ENCODE results near the gene ENKD1. TPM values are rescaled to one million over a fixed set of nuclear protein-coding genes. Genes with fewer than 3 reads are reported as not detected.

ENKD1 gene
- total RNA-seq, 1 donor from 2014 or later, result 15.5 TPM

GRCh38 chr16:67632415-67633172 lies 34.0 kb downstream of the ENKD1 start:
- peak; percentile 13 for DNase-seq (ENCODE audit: low read depth)
- no peak for FAIRE-seq
- H3K36me3 ChIP-seq (ENCODE audit: control insufficient read depth, insufficient read depth, low read length), result peaks cover 15% of the 10 kb centered on the region
- TF ChIP-seq CTCF (IDR thresholded peaks at IDR 0.05; ENCODE audit: insufficient read depth, low read length, severe bottlenecking), result no peak
- H3K27me3 ChIP-seq (ENCODE audit: control insufficient read depth, insufficient read depth, low read length), result no peaks in the 10 kb centered on the region
- H3K4me3 ChIP-seq (ENCODE audit: low read depth, low read length), result no peak overlapping the region

GRCh38 chr16:67628216-67628615 lies 38.3 kb downstream of the ENKD1 start:
- no peaks in the 10 kb centered on the region for H3K27me3 ChIP-seq (ENCODE audit: control insufficient read depth, insufficient read depth, low read length)
- H3K4me3 ChIP-seq (ENCODE audit: low read depth, low read length), result no peak overlapping the region
- no peak for TF ChIP-seq CTCF (IDR thresholded peaks at IDR 0.05; ENCODE audit: insufficient read depth, low read length, severe bottlenecking)
- peaks cover 15% of the 10 kb centered on the region for H3K36me3 ChIP-seq (ENCODE audit: control insufficient read depth, insufficient read depth, low read length)
- FAIRE-seq (no peak), DNase-seq (ENCODE audit: low read depth) (no peak)

GRCh38 chr16:67613808-67614207 lies 52.7 kb downstream of the ENKD1 start:
- FAIRE-seq (no peak), DNase-seq (ENCODE audit: low read depth) (peak; percentile 31)
- H3K27me3 ChIP-seq (ENCODE audit: control insufficient read depth, insufficient read depth, low read length), result no peaks in the 10 kb centered on the region
- peaks cover 8% of the 10 kb centered on the region for H3K36me3 ChIP-seq (ENCODE audit: control insufficient read depth, insufficient read depth, low read length)
- TF ChIP-seq CTCF (IDR thresholded peaks at IDR 0.05; ENCODE audit: insufficient read depth, low read length, severe bottlenecking), result no peak
- H3K4me3 ChIP-seq (ENCODE audit: low read depth, low read length), result no peak overlapping the region

Other genes with a start within 250 kb of the ENKD1 start
- 2.1 and 2.3 TPM in 2 replicates for gene HSD11B2, start 235.6 kb downstream of the ENKD1 start, total RNA-seq
- 78.2 and 79.4 TPM in 2 replicates for gene ATP6V0D1, start 185.6 kb downstream of the ENKD1 start, total RNA-seq
- not detected in 2 replicates for gene AGRP, start 183.2 kb downstream of the ENKD1 start, total RNA-seq
- 12.8 and 13.7 TPM in 2 replicates for gene RIPOR1, start 137.9 kb downstream of the ENKD1 start, total RNA-seq
- 21.1 and 26.5 TPM in 2 replicates for gene CTCF, start 104.2 kb downstream of the ENKD1 start, total RNA-seq
- gene CARMIL2, start 21.6 kb downstream of the ENKD1 start, total RNA-seq, result not detected in 2 replicates
- 8.4 and 11.0 TPM in 2 replicates for gene ACD, start 6.5 kb downstream of the ENKD1 start, total RNA-seq
- gene PARD6A, start 5.8 kb downstream of the ENKD1 start, total RNA-seq, result 2.6 and 4.4 TPM in 2 replicates
- gene C16orf86, start 64 bp upstream of the ENKD1 start, total RNA-seq, result 0.26 and 0.79 TPM in 2 replicates
- gene GFOD2, start 52.6 kb upstream of the ENKD1 start, total RNA-seq, result 17.9 and 23.6 TPM in 2 replicates
- 2.6 and 3.3 TPM in 2 replicates for gene RANBP10, start 139.8 kb upstream of the ENKD1 start, total RNA-seq
- gene TSNAXIP1, start 140.1 kb upstream of the ENKD1 start, total RNA-seq, result under 0.01 and 0.13 TPM in 2 replicates
- gene THAP11, start 175.6 kb upstream of the ENKD1 start, total RNA-seq, result 22.1 and 34.2 TPM in 2 replicates
- 42.6 and 98.6 TPM in 2 replicates for gene NUTF2, start 180.2 kb upstream of the ENKD1 start, total RNA-seq
- 10.3 and 10.9 TPM in 2 replicates for gene CENPT, start 180.9 kb upstream of the ENKD1 start, total RNA-seq
- gene EDC4, start 206.3 kb upstream of the ENKD1 start, total RNA-seq, result 26.9 and 35.6 TPM in 2 replicates
- gene NRN1L, start 218.1 kb upstream of the ENKD1 start, total RNA-seq, result not detected in 2 replicates
- gene PSKH1, start 226.5 kb upstream of the ENKD1 start, total RNA-seq, result 13.2 and 15.5 TPM in 2 replicates